ENCODE data around the gene CABP7.

GRCh38 chr22:29707010-29707409 is 12.8 kb upstream of the CABP7 start:
- TF ChIP-seq CTCF (conservative IDR thresholded peaks at IDR 0.05; ENCODE audit: low read depth in 2 of 2) (no peak), JUNB (IDR thresholded peaks at IDR 0.05; ENCODE audit: unreplicated experiment) (no peak), CREB1 (CRISPR knock-in tag; IDR thresholded peaks at IDR 0.05; ENCODE audit: low read depth) (no peak), REST (IDR thresholded peaks at IDR 0.05; ENCODE audit: unreplicated experiment) (no peak), EZH2phosphoT487 (IDR thresholded peaks at IDR 0.05; ENCODE audit: unreplicated experiment) (no peak), EZH2 (IDR thresholded peaks at IDR 0.05; ENCODE audit: low read depth, unreplicated experiment) (no peak), POLR2AphosphoS5 (IDR thresholded peaks at IDR 0.05; ENCODE audit: low read depth) (no peak), ZNF462 (CRISPR knock-in tag; IDR thresholded peaks at IDR 0.05) (no peak), ZNF114 (CRISPR knock-in tag; IDR thresholded peaks at IDR 0.05) (no peak)
